ENCODE data around the gene FPGS.

Gene FPGS

DNA sequence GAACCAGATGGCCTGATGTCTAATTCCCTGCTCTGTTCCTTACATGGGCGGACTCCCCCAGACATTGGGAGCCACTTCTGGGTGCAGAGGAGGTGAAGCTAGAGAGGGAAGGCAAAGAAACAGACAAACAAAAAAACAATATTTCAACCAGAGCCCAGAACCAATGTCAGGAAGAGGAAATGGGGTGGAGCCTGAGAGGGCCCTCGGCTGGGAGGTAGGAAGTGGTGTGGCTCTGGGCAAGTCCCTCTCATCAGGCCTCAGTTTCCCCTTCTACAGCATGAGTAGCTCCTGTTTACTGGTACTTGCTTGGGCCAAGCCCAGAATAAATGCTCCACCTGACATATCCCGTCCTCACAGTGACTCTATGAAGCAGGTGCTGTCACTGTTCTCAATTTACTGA is 35.3 kb upstream of the FPGS start:
- TF ChIP-seq POLR2AphosphoS5 (IDR thresholded peaks at IDR 0.05; ENCODE audit: low read depth, low read length) (no peak), TAF1 (IDR thresholded peaks at IDR 0.05; ENCODE audit: borderline replicate concordance, insufficient read depth, low read length) (no peak), SIN3A (IDR thresholded peaks at IDR 0.05; ENCODE audit: borderline replicate concordance, insufficient read depth, low read length) (no peak), REST (IDR thresholded peaks at IDR 0.05; ENCODE audit: insufficient read depth in 1 of 2, low read depth in 2 of 2, low read length in 2 of 2) (no peak), FOXP2 (optimal IDR thresholded peaks at IDR 0.05; ENCODE audit: borderline replicate concordance, extremely low read depth, extremely low read length, insufficient read depth) (no peak)

- TF ChIP-seq POLR2AphosphoS5 (IDR thresholded peaks at IDR 0.05; ENCODE audit: low read depth, low read length) (no peak), REST (IDR thresholded peaks at IDR 0.05; ENCODE audit: insufficient read depth in 1 of 2, low read depth in 2 of 2, low read length in 2 of 2) (no peak), SIN3A (IDR thresholded peaks at IDR 0.05; ENCODE audit: borderline replicate concordance, insufficient read depth, low read length) (no peak), TAF1 (IDR thresholded peaks at IDR 0.05; ENCODE audit: borderline replicate concordance, insufficient read depth, low read length) (no peak), FOXP2 (optimal IDR thresholded peaks at IDR 0.05; ENCODE audit: borderline replicate concordance, extremely low read depth, extremely low read length, insufficient read depth) (no peak)
Measured at GRCh38 chr9:127767909-127768331, 34.8 kb upstream of the FPGS start.

- TF ChIP-seq POLR2AphosphoS5 (IDR thresholded peaks at IDR 0.05; ENCODE audit: low read depth, low read length): no peak
- TF ChIP-seq TAF1 (IDR thresholded peaks at IDR 0.05; ENCODE audit: borderline replicate concordance, insufficient read depth, low read length): no peak
- TF ChIP-seq FOXP2 (optimal IDR thresholded peaks at IDR 0.05; ENCODE audit: borderline replicate concordance, extremely low read depth, extremely low read length, insufficient read depth): no peak
- TF ChIP-seq REST (IDR thresholded peaks at IDR 0.05; ENCODE audit: insufficient read depth in 1 of 2, low read depth in 2 of 2, low read length in 2 of 2): no peak
- TF ChIP-seq SIN3A (IDR thresholded peaks at IDR 0.05; ENCODE audit: borderline replicate concordance, insufficient read depth, low read length): no peak
Measured at GRCh38 chr9:127768698-127769097, 34.0 kb upstream of the FPGS start.

GRCh38 chr9:127769101-127769500 is 33.6 kb upstream of the FPGS start:
- no peak for TF ChIP-seq TAF1 (IDR thresholded peaks at IDR 0.05; ENCODE audit: borderline replicate concordance, insufficient read depth, low read length)
- TF ChIP-seq POLR2AphosphoS5 (IDR thresholded peaks at IDR 0.05; ENCODE audit: low read depth, low read length): no peak
- TF ChIP-seq SIN3A (IDR thresholded peaks at IDR 0.05; ENCODE audit: borderline replicate concordance, insufficient read depth, low read length): no peak
- no peak for TF ChIP-seq REST (IDR thresholded peaks at IDR 0.05; ENCODE audit: insufficient read depth in 1 of 2, low read depth in 2 of 2, low read length in 2 of 2)
- no peak for TF ChIP-seq FOXP2 (optimal IDR thresholded peaks at IDR 0.05; ENCODE audit: borderline replicate concordance, extremely low read depth, extremely low read length, insufficient read depth)
